NT2/D1 (cell line): ENCODE measurements around the gene CDKN2B.

ENCODE experiments used
- DNase-seq: peaks from one replicate; pipeline ENCODE4 v3.0.0-alpha.2; 2011; ENCODE audit warnings: low read depth, low spot score
- H3K27me3 ChIP-seq: 2 replicates; pipeline ENCODE4 v1.6.0; 2011; ENCODE audit warnings: mild to moderate bottlenecking; ENCODE audit not compliant: insufficient read length, insufficient read depth
- H3K36me3 ChIP-seq: 2 replicates; pipeline ENCODE4 v1.6.1; 2011; ENCODE audit warnings: mild to moderate bottlenecking, low read length, mixed read lengths; ENCODE audit not compliant: insufficient read depth, insufficient read length
- H3K4me1 ChIP-seq: 2 replicates; pipeline ENCODE4 v1.5.1; 2011; ENCODE audit not compliant: insufficient read depth, insufficient read length
- H3K4me3 ChIP-seq: 2 replicates; pipeline ENCODE4 v1.5.1; 2011; ENCODE audit warnings: low read depth; ENCODE audit not compliant: insufficient read length
- H3K9ac ChIP-seq: 2 replicates; pipeline ENCODE4 v1.6.0; 2011; ENCODE audit warnings: low read depth; ENCODE audit not compliant: insufficient read length
- H3K9me3 ChIP-seq: 2 replicates; pipeline ENCODE4 v1.5.1; 2011; ENCODE audit warnings: mild to moderate bottlenecking, low read length; ENCODE audit not compliant: insufficient read depth
- SUZ12 ChIP-seq: IDR thresholded peaks from 2 replicates; pipeline ENCODE4 v1.6.1; 2011; ENCODE audit not compliant: insufficient read length, insufficient read depth; ENCODE audit errors: extremely low read depth
- YY1 ChIP-seq: IDR thresholded peaks from 2 replicates; pipeline ENCODE4 v1.6.1; 2011; ENCODE audit not compliant: insufficient read length, insufficient read depth
- ZNF274 ChIP-seq: IDR thresholded peaks from 2 replicates; pipeline ENCODE4 v1.6.1; 2011; ENCODE audit warnings: mild to moderate bottlenecking, low read depth, low read length

CDKN2B gene

DNA sequence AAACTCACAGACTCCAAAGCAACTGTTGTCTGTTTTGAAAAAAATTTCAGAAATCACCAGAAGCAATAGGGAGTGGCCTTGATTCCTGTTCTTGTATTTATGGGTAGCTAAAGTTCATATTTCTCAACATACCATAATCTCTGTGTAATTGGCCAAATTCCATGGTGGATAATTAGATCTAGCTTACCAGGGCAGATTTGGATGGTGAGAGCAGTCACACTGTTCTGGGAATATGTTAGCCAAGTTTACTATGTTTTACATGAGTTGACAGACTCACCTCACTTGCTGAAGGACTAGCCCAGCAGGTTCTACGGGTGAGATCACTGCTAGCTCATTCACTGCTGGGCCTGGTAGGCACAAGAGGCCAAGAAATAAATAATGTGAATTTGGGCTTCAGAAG is 32.7 kb upstream of the CDKN2B start:
- DNase-seq: no peak

DNA sequence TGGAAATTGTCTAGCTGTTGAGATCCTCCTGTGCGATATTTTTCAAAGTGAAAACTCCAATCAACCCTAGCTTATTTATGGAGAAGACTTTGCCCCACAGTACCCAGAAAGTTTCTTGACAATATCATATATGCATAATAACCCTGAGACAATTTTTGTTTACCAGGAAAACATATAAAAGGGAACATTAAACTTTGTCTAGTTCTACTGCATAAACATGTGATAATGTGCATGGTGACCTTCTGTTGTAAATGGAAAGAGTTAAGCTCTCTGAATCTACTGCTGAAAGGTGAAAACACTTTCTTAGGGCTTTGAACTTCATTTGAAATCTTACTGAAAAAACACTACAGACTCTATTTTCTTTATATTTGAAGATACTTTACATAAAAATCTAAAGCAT is 32.2 kb upstream of the CDKN2B start:
- TF ChIP-seq ZNF274 (no peak), YY1 (no peak), SUZ12 (no peak)
- H3K36me3 ChIP-seq: no peaks in the 10 kb centered on the region
- no peaks in the 10 kb centered on the region for H3K9me3 ChIP-seq
- H3K4me3 ChIP-seq: no peak overlapping the region
- no peaks in the 10 kb centered on the region for H3K4me1 ChIP-seq
- no peak overlapping the region for H3K9ac ChIP-seq
- H3K27me3 ChIP-seq: no peaks in the 10 kb centered on the region
- DNase-seq: no peak

More for the DNA sequence above, 32.7 kb upstream of the CDKN2B start:
- no peak for TF ChIP-seq ZNF274
- no peak for TF ChIP-seq SUZ12
- no peak for TF ChIP-seq YY1
- H3K9ac ChIP-seq: no peak overlapping the region
- H3K4me1 ChIP-seq: no peaks in the 10 kb centered on the region
- no peaks in the 10 kb centered on the region for H3K27me3 ChIP-seq
- no peaks in the 10 kb centered on the region for H3K9me3 ChIP-seq
- no peak overlapping the region for H3K4me3 ChIP-seq
- H3K36me3 ChIP-seq: no peaks in the 10 kb centered on the region

DNA sequence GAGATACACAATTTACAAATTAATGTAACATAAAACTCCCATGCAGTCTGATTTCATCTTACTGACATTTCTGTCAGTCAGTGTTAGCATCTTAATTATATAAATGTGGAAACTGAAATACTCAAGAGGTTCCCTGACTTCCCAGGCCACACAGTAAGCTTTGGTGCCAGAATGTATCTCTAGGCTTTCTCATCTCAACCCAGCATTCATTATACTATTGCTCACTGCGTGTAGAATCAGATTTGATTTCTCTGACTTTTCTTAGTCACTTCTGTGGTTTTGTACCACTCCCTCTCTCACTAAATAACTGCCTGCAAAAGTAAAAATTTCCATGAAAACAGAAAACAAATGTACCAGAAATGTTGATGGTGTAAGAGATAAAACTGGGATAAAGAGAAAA is 31.7 kb upstream of the CDKN2B start:
- Histone ChIP-seq H3K4me1 (no peaks in the 10 kb centered on the region), H3K27me3 (no peaks in the 10 kb centered on the region), H3K36me3 (no peaks in the 10 kb centered on the region), H3K4me3 (no peak overlapping the region), H3K9me3 (no peaks in the 10 kb centered on the region), H3K9ac (no peak overlapping the region)
- TF ChIP-seq SUZ12 (no peak), ZNF274 (no peak), YY1 (no peak)
- no peak for DNase-seq

DNA sequence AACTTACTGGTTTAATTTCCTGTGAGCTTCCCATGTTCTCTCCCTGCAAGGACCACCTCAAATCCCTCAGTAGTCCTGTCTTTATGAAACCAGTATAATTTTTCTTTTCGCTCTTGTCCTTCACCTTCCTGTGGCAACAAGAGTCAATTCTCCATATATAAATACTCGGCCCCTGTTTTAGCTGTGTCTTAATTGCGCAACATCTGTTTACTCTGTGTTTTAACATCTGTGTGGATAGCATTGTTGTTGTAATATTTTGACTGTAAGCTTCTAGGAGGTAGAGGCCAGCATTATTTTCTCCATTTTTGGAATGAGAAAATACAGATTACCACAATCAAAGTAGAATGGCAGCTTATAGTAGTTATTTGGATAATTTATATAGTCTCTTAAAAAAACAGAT is 30.2 kb upstream of the CDKN2B start:
- DNase-seq: no peak
- Histone ChIP-seq H3K36me3 (no peaks in the 10 kb centered on the region), H3K27me3 (no peaks in the 10 kb centered on the region), H3K9ac (no peak overlapping the region), H3K4me1 (no peaks in the 10 kb centered on the region), H3K4me3 (no peak overlapping the region), H3K9me3 (0 out of 2 replicates have a peak, but pooled peaks cover 3% of the 10 kb centered on the region)
- TF ChIP-seq YY1: no peak
- no peak for TF ChIP-seq SUZ12
- TF ChIP-seq ZNF274: no peak

DNA sequence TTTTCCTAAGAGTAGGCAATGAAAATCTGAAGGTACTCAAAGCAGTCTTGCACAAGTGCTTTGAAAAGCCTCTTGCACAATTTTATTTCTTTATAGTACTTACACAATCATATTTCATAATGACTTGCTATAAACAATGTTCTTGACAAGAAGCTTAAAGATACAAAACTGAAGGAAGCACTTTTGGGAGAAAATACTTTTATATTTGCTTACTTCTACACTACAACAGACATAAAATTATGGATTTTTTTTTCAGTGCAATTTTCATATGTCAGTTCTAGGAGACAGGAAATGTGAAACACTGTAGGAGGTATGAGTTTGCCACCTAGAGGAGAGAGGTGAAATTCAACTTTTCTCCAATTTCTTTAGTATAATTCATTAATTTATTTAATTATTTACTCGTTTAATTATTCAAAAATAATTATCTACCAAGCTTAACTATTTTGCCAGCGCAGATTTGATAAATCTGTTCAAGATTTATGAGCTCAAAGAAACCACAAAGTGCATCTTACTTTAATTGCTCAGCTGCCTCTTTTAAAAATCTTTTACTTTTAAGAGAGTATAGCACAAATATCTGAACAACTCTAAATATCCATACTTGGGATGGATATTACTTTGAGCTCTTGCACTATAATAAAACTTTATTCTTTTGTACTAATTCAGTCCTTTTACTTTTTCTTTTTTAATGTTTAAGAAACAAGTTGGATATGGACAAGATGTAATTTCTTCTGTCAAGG is 29.0 kb upstream of the CDKN2B start:
- Histone ChIP-seq H3K9me3 (0 out of 2 replicates have a peak, but pooled peaks cover 3% of the 10 kb centered on the region), H3K4me1 (no peaks in the 10 kb centered on the region), H3K27me3 (no peaks in the 10 kb centered on the region), H3K36me3 (no peaks in the 10 kb centered on the region), H3K9ac (no peak overlapping the region), H3K4me3 (no peak overlapping the region)
- no peak for DNase-seq
- TF ChIP-seq ZNF274 (no peak), YY1 (no peak), SUZ12 (no peak)

DNA sequence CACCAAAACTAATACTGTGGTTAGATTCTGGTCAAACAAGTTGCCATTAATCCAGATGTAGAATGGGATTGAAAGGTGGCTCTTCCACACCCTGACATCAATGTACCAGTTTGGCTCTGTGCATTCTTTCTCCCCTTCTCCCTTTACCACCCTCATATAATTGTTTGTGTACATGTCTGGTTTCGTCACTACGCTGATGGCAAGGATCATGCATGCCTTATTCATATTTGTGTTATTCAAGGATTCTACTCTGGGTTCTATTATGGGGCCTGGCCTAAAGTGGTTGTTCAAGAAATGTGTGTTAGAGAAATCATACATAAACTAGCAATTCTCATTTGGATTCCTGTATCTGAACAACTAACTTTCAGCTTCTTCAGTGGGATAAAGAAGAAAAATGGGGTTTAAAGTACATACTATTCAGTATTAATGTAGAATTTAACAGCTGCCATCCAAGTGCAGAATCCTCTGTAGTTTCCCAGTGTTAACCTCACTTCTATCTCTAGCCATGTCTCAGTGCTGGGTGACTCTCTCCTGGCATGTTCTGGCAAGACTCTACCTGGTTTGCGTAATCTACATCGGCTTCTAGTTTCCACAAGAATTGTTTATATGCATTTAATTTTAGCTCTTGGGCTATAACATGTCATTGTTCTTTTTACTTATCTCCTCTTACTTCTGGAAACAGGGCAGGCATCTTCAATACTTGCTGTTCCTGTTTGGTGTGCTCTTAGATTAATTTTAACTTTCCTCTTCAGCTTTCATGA is 27.9 kb upstream of the CDKN2B start:
- no peaks in the 10 kb centered on the region for H3K36me3 ChIP-seq
- no peaks in the 10 kb centered on the region for H3K4me1 ChIP-seq
- no peaks in the 10 kb centered on the region for H3K27me3 ChIP-seq
- no peak overlapping the region for H3K4me3 ChIP-seq
- TF ChIP-seq SUZ12: no peak
- no peak for TF ChIP-seq ZNF274
- TF ChIP-seq YY1: no peak
- no peak for DNase-seq
- no peak overlapping the region for H3K9ac ChIP-seq
- H3K9me3 ChIP-seq: 0 out of 2 replicates have a peak, but pooled peaks cover 3% of the 10 kb centered on the region

DNA sequence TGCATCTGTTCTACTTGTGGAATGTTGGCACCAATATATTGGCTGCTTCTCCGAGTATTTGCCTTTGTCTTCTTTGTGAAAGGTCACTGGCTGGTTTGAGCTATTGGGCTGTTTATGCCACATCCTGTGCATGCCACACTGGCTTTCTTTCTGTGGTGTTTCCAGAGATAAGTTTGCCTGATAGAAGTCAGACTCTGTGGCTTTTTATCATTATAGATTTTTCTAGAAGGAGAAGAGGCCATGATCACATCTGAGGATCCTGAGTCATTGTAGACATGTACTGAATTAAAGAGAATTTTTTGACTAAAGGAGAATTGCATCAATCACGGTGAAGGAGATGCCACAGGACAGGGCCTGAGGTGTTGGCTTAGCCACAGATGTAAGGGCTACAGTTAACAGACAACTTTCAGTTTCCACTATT is 26.5 kb upstream of the CDKN2B start:
- Histone ChIP-seq H3K36me3 (no peaks in the 10 kb centered on the region), H3K4me3 (no peak overlapping the region), H3K9me3 (0 out of 2 replicates have a peak, but pooled peaks cover 3% of the 10 kb centered on the region), H3K9ac (no peak overlapping the region), H3K4me1 (no peaks in the 10 kb centered on the region), H3K27me3 (no peaks in the 10 kb centered on the region)
- TF ChIP-seq YY1: no peak
- TF ChIP-seq ZNF274: no peak
- no peak for TF ChIP-seq SUZ12
- DNase-seq: no peak
